HG02840 (cell line): Measurements from ENCODE around the gene OPALIN.
"Not testable (repeated sequence)": the region's sequence is repeated elsewhere in the genome, so short reads cannot be mapped to it uniquely, and the experiment has no call there.

ENCODE experiments used
- ATAC-seq: cut with Tn5 transposase; IDR thresholded peaks from one replicate; pipeline ENCODE4 v1.9.1; 2021; ENCODE audit warnings: mild to moderate bottlenecking, moderate library complexity, moderate number of reproducible peaks; ENCODE audit not compliant: unreplicated experiment, low FRiP score

Gene OPALIN

DNA sequence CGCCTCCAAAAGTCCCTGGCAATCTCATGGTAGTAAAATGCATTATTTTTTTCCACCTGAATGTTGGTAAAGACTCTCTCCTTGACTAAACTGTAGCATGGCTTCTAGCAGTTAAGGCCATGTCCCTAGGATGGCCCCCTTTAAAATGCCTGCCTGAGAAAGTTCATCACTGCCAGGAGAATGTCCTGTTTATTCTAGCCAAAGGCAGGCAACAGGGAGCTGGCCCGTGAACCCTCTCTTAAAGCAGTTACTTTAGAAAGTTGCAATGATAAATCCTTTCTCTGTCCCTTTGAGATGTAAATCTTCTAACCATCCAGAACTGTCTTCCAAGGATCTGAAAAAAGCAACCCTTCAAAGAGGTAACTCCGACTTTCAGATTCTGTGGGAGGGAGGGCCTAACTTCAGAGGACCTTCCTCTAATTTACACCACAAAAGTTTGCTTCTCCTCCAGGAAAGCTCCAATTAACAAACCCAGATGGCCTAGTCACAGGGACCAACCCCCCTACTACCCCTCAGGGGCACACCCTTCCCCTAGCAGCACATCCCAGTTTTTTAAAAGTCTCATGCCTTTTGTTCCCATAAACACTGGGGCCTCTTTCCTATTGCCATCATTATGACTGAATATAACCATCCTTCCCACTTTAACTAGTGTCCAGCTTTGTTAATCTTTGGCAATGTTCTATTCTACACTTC is 49.0 kb downstream of the OPALIN start:
- ATAC-seq: no peak

DNA sequence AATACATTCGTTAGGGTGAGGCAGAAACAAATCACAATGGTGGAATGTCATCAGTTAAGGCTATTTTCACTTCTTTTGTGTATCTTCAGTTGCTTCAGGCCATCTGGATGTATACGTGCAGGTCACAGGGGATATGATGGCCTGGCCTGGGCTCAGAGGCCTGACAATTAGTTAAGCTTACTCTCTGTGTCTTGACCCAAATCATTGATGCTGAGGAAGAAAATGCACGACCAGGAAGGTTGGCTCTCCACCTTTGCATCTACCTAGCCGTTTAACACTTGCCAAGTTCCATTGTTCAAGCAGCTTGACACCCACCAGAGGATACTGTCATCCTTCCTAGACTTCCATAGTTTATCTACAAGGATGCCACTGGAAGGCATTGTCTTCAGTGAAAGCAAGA is 49.9 kb downstream of the OPALIN start:
- ATAC-seq: not testable (repeated sequence)

DNA sequence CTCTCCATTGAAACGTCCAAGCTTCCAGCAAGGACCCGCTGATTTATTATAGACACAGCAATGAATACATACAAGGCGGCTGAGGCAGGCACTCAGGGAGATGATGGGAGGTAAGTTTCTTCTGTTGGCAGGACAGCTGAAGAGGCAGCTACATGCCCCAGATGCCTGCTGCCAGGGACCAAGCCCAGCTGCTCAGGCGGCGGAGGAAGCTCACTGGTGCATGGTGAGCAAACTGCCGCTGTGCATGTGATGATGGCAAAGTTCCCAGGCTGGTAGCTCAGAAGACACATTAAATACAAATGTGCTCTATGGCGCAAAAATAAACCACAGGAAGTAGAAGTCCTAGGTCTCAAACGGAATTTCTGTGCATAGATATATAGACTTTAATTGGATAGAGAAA is 52.3 kb downstream of the OPALIN start:
- no peak for ATAC-seq

DNA sequence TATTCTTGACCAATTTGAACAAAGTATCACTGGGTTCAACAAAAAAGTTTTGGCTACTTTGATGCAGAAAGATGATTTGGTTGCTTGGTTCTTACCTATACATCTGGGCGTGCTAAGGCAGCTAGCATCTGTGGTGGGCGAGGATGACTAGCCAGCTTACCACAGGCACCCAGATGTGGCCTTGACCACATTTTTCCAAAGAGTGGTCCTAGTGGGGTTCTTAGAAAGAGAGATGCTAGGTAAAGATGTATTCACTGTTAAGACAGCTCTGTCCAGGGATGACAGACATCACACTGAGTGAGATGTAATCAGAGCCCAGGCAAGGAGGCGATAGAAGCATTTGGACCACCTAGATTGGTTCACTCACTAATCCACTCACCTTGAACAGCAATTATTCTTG is 53.8 kb downstream of the OPALIN start:
- no peak for ATAC-seq

DNA sequence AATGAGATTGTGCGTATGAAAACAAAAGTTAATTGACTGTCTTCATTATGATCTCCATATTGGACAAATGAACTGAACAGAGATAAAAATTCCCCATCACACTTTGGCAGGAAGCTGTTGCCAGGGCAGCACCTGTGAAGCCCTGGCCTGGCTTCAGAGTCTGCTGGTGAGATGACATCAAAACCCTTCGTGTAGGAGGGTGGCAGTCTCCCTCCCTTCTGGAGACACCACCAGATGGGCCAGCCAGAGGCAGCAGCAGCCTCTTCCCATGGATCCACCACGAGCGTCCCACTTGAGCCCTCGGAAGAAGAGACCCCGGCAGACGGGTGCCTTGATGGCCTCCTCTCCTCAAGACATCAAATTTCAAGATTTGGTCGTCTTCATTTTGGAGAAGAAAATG is 54.6 kb downstream of the OPALIN start, which contains the start of gene DNTT:
Gene DNTT (plus strand): TSS at position 205 of the 400 bp plus-strand sequence. CDS start 64 bp downstream, at position 269.
- ATAC-seq: no peak

DNA sequence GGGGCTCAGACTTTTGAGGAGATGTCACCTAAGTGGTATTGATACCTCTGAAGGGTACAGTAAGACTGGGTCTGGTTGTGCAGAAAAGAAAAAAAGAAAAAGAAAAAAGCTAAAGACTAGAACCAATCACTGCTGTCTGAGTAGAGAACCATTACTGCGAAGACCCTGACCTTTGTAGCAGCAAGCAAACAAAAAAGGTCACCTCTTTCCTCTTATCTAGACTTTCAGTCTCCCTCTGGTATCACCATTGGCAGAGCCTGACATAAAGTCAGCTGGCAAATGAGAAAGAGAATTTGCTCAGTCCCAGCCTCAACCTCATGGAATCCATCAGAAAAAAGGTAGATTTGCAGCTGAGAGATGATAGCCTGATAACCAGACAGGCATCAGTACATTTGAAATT is 57.2 kb downstream of the OPALIN start:
- no peak for ATAC-seq

DNA sequence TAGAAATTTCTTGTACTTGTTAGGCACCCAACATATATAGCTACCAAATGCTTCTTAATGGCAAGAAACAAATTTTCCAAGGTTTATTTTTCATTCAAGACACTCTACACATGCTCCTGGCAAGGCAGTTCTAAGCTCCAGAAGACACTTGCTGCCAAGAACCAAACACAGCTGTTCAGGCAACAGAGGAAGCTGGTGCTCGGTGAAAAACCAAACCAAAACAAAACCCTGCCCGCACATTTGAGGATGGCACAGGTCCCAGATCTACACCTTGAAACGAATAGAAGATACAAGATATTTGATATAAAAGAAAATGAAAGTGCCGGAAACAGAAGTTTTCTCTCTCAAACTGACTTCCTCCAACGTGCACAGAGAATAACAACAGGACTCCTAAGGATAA is 59.4 kb downstream of the OPALIN start:
- no peak for ATAC-seq

DNA sequence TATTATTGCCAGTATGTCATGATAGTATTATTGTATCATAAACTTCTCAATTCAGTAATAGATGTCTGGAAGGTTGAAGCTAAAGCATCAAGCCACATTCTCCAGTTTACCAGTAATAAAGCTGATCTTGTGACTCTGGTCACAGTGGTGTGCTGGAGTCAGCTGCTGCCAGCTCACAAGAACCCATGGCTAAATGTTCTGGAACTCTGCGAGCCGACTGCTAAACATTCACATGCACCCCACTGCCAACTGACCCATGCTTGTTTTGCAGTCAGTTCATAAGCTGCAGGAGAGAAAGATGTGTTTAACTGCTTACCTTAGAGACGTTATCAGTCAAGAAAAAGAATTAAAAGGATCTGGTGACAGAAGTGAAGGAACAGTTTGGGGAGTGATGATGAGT is 60.4 kb downstream of the OPALIN start:
- no peak for ATAC-seq

DNA sequence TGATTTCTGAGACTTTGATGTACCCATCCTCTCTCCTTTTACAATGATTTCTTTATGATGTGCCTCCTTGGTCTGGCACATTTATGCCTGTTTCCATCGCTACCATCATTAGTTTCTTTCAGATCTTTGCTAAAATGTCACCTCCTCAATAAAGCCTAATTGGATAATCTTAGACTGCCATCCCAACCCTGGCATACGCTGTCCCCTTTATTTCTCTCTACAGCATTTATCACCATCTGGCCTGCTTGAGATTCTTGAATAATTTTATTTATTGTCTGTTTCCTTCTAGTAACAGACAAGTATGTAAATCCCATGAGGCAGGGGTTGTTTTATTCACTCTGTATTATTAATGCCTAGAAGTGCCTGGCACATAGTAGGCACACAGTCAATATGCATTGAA is 61.3 kb downstream of the OPALIN start:
- ATAC-seq: no peak

DNA sequence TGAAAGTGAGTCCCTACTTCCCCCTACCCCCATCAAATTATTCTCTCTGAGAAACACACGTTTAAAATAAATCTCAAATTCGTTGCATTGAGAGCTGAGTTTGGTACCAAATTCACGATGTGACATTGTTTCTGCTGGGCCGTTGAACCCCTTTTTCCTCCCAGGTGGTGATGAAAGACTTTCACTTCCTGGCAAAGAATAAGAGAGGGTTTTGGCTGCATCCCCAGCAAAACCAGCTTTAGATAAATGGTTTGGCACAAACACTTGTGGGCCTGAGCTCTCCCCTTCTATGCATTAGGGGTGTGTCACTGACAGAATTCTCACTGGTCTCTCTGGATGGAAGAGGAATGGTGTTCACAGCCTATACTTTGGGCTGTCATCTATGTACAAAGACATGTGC is 63.3 kb downstream of the OPALIN start:
- no peak for ATAC-seq
